ENCODE data around the gene ADAM33.

ADAM33 gene

GRCh38 chr20:3635346-3635745, 46.5 kb downstream of the ADAM33 start:
- DNase-seq, result no peak

- DNase-seq, result no peak
These were observed 47.8 kb downstream of the ADAM33 start for GRCh38 chr20:3633913-3634478.

- DNase-seq, result no peak
These were observed 49.4 kb downstream of the ADAM33 start for GRCh38 chr20:3632311-3633004.

- DNase-seq, result no peak
These were observed 50.3 kb downstream of the ADAM33 start for GRCh38 chr20:3631534-3631933.

- no peak for DNase-seq
These were observed 51.4 kb downstream of the ADAM33 start for GRCh38 chr20:3630429-3630828.

- DNase-seq, result peak; percentile 36
These were observed 51.9 kb downstream of the ADAM33 start for GRCh38 chr20:3629893-3630292.

- DNase-seq, result no peak
These were observed 53.1 kb downstream of the ADAM33 start for GRCh38 chr20:3628502-3629314.

- no peak for DNase-seq
These were observed 54.3 kb downstream of the ADAM33 start for GRCh38 chr20:3627476-3627875.

GRCh38 chr20:3622406-3622805, 59.4 kb downstream of the ADAM33 start:
- no peak for DNase-seq

- DNase-seq, result no peak
These were observed 60.7 kb downstream of the ADAM33 start for GRCh38 chr20:3621111-3621510.
